Measurements from ENCODE around the gene C1orf116.

The C1orf116 gene

GRCh38 chr1:207020709-207021107, 11.8 kb downstream of the C1orf116 start:
- DNase-seq = no peak

GRCh38 chr1:207020065-207020708, 12.4 kb downstream of the C1orf116 start:
- no peak for DNase-seq

- DNase-seq = no peak
Measured at GRCh38 chr1:207019661-207020060, 12.9 kb downstream of the C1orf116 start.

- DNase-seq = no peak
Measured at GRCh38 chr1:207019161-207019560, 13.4 kb downstream of the C1orf116 start.

- no peak for DNase-seq
Measured at GRCh38 chr1:207018707-207019106, 13.8 kb downstream of the C1orf116 start.

- peak in 5 of 51 donors; percentile 6 to 32 (median 22) for DNase-seq
Measured at GRCh38 chr1:207017615-207018559, 14.7 kb downstream of the C1orf116 start.

- no peak for DNase-seq
Measured at GRCh38 chr1:207015791-207016190, 16.8 kb downstream of the C1orf116 start.

- no peak for DNase-seq
Measured at GRCh38 chr1:207014728-207015127, 17.8 kb downstream of the C1orf116 start.

GRCh38 chr1:207013321-207014085, 19.1 kb downstream of the C1orf116 start:
- DNase-seq = no peak

- DNase-seq = no peak
Measured at GRCh38 chr1:207010726-207011125, 21.8 kb downstream of the C1orf116 start.

- DNase-seq = no peak
Measured at GRCh38 chr1:207009945-207010344, 22.6 kb downstream of the C1orf116 start.

- no peak for DNase-seq
Measured at GRCh38 chr1:207009182-207009850, 23.2 kb downstream of the C1orf116 start.

- no peak for DNase-seq
Measured at GRCh38 chr1:207007352-207008033, 25.1 kb downstream of the C1orf116 start.

GRCh38 chr1:207006914-207007313, 25.6 kb downstream of the C1orf116 start:
- no peak for DNase-seq

GRCh38 chr1:207006083-207006482, 26.5 kb downstream of the C1orf116 start:
- no peak for DNase-seq

GRCh38 chr1:207004931-207005830, 27.4 kb downstream of the C1orf116 start:
- peak in 12 of 51 donors; percentile 6 to 31 (median 12) for DNase-seq

GRCh38 chr1:207003210-207003609, 29.3 kb downstream of the C1orf116 start:
- no peak for DNase-seq

- DNase-seq = no peak
Measured at GRCh38 chr1:207002724-207003146, 29.8 kb downstream of the C1orf116 start.

GRCh38 chr1:207001492-207002245, 30.9 kb downstream of the C1orf116 start:
- DNase-seq = no peak

All from hypothalamus (tissue), 51 donors.